Stimulated activated effector memory CD8-positive, alpha-beta T cell treated with anti-CD3 and anti-CD28 coated beads, Interleukin-12 subunit alpha, Interleukin-12 subunit beta, amount 100 ng/mL, for 72 hours (primary cell): Measurements from ENCODE around the gene IMMT.
"Not testable (repeated sequence)": the region's sequence is repeated elsewhere in the genome, so short reads cannot be mapped to it uniquely, and the experiment has no call there.

Experiments used
- ATAC-seq: fragments of 150-1000 bp; cut with Tn5 transposase; 2 replicates; pipeline ENCODE4 v1.10.0; 2021
- DNase-seq, 2 donors: peaks; one replicate each; pipeline ENCODE4 v3.0.0; 2021 to 2022; ENCODE audit warnings: low spot score in 2 of 2
- H3K27ac Mint-ChIP-seq: one replicate; pipeline ENCODE4 v1.8.0; 2022; ENCODE audit warnings: mild to moderate bottlenecking, mixed read lengths
- H3K36me3 Mint-ChIP-seq: one replicate; pipeline ENCODE4 v1.8.0; 2022; ENCODE audit warnings: mild to moderate bottlenecking, mixed read lengths
- H3K4me1 Mint-ChIP-seq: one replicate; pipeline ENCODE4 v1.8.0; 2022; ENCODE audit warnings: mixed read lengths
- H3K4me3 Mint-ChIP-seq: one replicate; pipeline ENCODE4 v1.8.0; 2022; ENCODE audit warnings: mild to moderate bottlenecking, mixed read lengths
- H3K9me3 Mint-ChIP-seq: one replicate; pipeline ENCODE4 v1.8.0; 2022; ENCODE audit warnings: mixed read lengths

The IMMT gene

GRCh38 chr2:86195055-86195807 is at the start of gene IMMT:
Gene IMMT (minus strand): TSS chr2:86195462. CDS start chr2:86195382, 80 bp downstream.
- H3K4me1 Mint-ChIP-seq = peaks cover 59% of the 10 kb centered on the region
- DNase-seq (peak; percentile 93 to 94), ATAC-seq (peak; percentile 94)
- peak within 1 kb of the TSS; percentile 99 for H3K4me3 Mint-ChIP-seq
- H3K9me3 Mint-ChIP-seq = no peaks in the 10 kb centered on the region
- H3K27ac Mint-ChIP-seq = peak within 1 kb of the TSS; percentile 98
- H3K36me3 Mint-ChIP-seq = peaks cover 54% of the 10 kb centered on the region

- H3K27ac Mint-ChIP-seq, ATAC-seq, H3K4me1 Mint-ChIP-seq, H3K9me3 Mint-ChIP-seq, DNase-seq, H3K36me3 Mint-ChIP-seq, H3K4me3 Mint-ChIP-seq: not testable (repeated sequence)
These were observed 49.5 kb upstream of the IMMT start for GRCh38 chr2:86244781-86245180.

GRCh38 chr2:86243950-86244733 is 48.9 kb upstream of the IMMT start:
- ATAC-seq = no peak
- Mint-ChIP-seq H3K36me3 (no peaks in the 10 kb centered on the region), H3K4me3 (no peak overlapping the region), H3K4me1 (no peaks in the 10 kb centered on the region), H3K27ac (no peak overlapping the region), H3K9me3 (no peaks in the 10 kb centered on the region)
- DNase-seq = no peak

- DNase-seq (no peak), ATAC-seq (no peak)
- no peak overlapping the region for H3K4me3 Mint-ChIP-seq
- no peak overlapping the region for H3K27ac Mint-ChIP-seq
- H3K4me1 Mint-ChIP-seq = peaks cover 6% of the 10 kb centered on the region
- no peaks in the 10 kb centered on the region for H3K36me3 Mint-ChIP-seq
- H3K9me3 Mint-ChIP-seq = no peaks in the 10 kb centered on the region
These were observed 48.0 kb upstream of the IMMT start for GRCh38 chr2:86243272-86243671.

GRCh38 chr2:86241611-86242010 is 46.3 kb upstream of the IMMT start:
- DNase-seq = no peak
- H3K27ac Mint-ChIP-seq = no peak overlapping the region
- H3K4me1 Mint-ChIP-seq = peaks cover 12% of the 10 kb centered on the region
- no peaks in the 10 kb centered on the region for H3K9me3 Mint-ChIP-seq
- no peak for ATAC-seq
- H3K4me3 Mint-ChIP-seq = no peak overlapping the region
- no peaks in the 10 kb centered on the region for H3K36me3 Mint-ChIP-seq

- DNase-seq = no peak
- peaks cover 12% of the 10 kb centered on the region for H3K4me1 Mint-ChIP-seq
- H3K36me3 Mint-ChIP-seq = no peaks in the 10 kb centered on the region
- H3K4me3 Mint-ChIP-seq = no peak overlapping the region
- H3K27ac Mint-ChIP-seq = no peak overlapping the region
- no peak for ATAC-seq
- no peaks in the 10 kb centered on the region for H3K9me3 Mint-ChIP-seq
These were observed 45.0 kb upstream of the IMMT start for GRCh38 chr2:86240251-86240650.

- no peak for DNase-seq
- Mint-ChIP-seq H3K27ac (no peak overlapping the region), H3K4me3 (no peak overlapping the region)
These were observed 44.5 kb upstream of the IMMT start for GRCh38 chr2:86239745-86240144.

GRCh38 chr2:86239326-86239725 is 44.1 kb upstream of the IMMT start:
- DNase-seq (no peak), ATAC-seq (no peak)
- H3K27ac Mint-ChIP-seq = no peak overlapping the region
- H3K9me3 Mint-ChIP-seq = no peaks in the 10 kb centered on the region
- no peak overlapping the region for H3K4me3 Mint-ChIP-seq
- H3K4me1 Mint-ChIP-seq = peaks cover 12% of the 10 kb centered on the region
- no peaks in the 10 kb centered on the region for H3K36me3 Mint-ChIP-seq

More at GRCh38 chr2:86239745-86240144, 44.5 kb upstream of the IMMT start:
- Mint-ChIP-seq H3K4me1 (peaks cover 12% of the 10 kb centered on the region), H3K9me3 (no peaks in the 10 kb centered on the region), H3K36me3 (no peaks in the 10 kb centered on the region)
- ATAC-seq = no peak

- H3K4me1 Mint-ChIP-seq = peaks cover 12% of the 10 kb centered on the region
- H3K4me3 Mint-ChIP-seq = peak overlapping the region; percentile 2
- peak; percentile 86 for ATAC-seq
- no peaks in the 10 kb centered on the region for H3K9me3 Mint-ChIP-seq
- peak overlapping the region; percentile 26 for H3K27ac Mint-ChIP-seq
- no peak for DNase-seq
- no peaks in the 10 kb centered on the region for H3K36me3 Mint-ChIP-seq
These were observed 43.1 kb upstream of the IMMT start for GRCh38 chr2:86238354-86238753.

- no peak overlapping the region for H3K4me3 Mint-ChIP-seq
- no peaks in the 10 kb centered on the region for H3K9me3 Mint-ChIP-seq
- no peak for ATAC-seq
These were observed 41.9 kb upstream of the IMMT start for GRCh38 chr2:86237172-86237571.

GRCh38 chr2:86235196-86235980 is 40.1 kb upstream of the IMMT start:
- Mint-ChIP-seq H3K27ac (no peak overlapping the region), H3K9me3 (no peaks in the 10 kb centered on the region), H3K4me1 (peaks cover 12% of the 10 kb centered on the region), H3K36me3 (no peaks in the 10 kb centered on the region), H3K4me3 (no peak overlapping the region)
- no peak for ATAC-seq
- no peak for DNase-seq

More at GRCh38 chr2:86237172-86237571, 41.9 kb upstream of the IMMT start:
- DNase-seq = no peak
- Mint-ChIP-seq H3K4me1 (peaks cover 12% of the 10 kb centered on the region), H3K27ac (no peak overlapping the region), H3K36me3 (no peaks in the 10 kb centered on the region)

- Mint-ChIP-seq H3K4me1 (peaks cover 12% of the 10 kb centered on the region), H3K36me3 (no peaks in the 10 kb centered on the region), H3K27ac (no peak overlapping the region), H3K9me3 (no peaks in the 10 kb centered on the region), H3K4me3 (no peak overlapping the region)
- no peak for DNase-seq
- ATAC-seq = no peak
These were observed 39.4 kb upstream of the IMMT start for GRCh38 chr2:86234563-86235131.

GRCh38 chr2:86233436-86233835 is 38.2 kb upstream of the IMMT start:
- Mint-ChIP-seq H3K27ac (no peak overlapping the region), H3K36me3 (no peaks in the 10 kb centered on the region), H3K9me3 (no peaks in the 10 kb centered on the region), H3K4me1 (peaks cover 8% of the 10 kb centered on the region), H3K4me3 (no peak overlapping the region)
- DNase-seq (no peak), ATAC-seq (no peak)

- ATAC-seq (no peak), DNase-seq (no peak)
- no peak overlapping the region for H3K27ac Mint-ChIP-seq
These were observed 37.6 kb upstream of the IMMT start for GRCh38 chr2:86232910-86233309.

GRCh38 chr2:86232373-86232784 is 37.1 kb upstream of the IMMT start:
- Mint-ChIP-seq H3K9me3 (no peaks in the 10 kb centered on the region), H3K4me1 (peaks cover 5% of the 10 kb centered on the region), H3K27ac (no peak overlapping the region), H3K4me3 (no peak overlapping the region), H3K36me3 (no peaks in the 10 kb centered on the region)
- ATAC-seq = no peak
- no peak for DNase-seq

More at GRCh38 chr2:86232910-86233309, 37.6 kb upstream of the IMMT start:
- Mint-ChIP-seq H3K36me3 (no peaks in the 10 kb centered on the region), H3K9me3 (no peaks in the 10 kb centered on the region), H3K4me3 (no peak overlapping the region), H3K4me1 (peaks cover 5% of the 10 kb centered on the region)
